GM19351 (cell line): ENCODE results near the gene FBXO42.
A peak's percentile ranks its signal among the peaks of the same experiment; 100 is the strongest.
"Not testable (repeated sequence)": the region's sequence is repeated elsewhere in the genome, so short reads cannot be mapped to it uniquely, and the experiment has no call there.

Experiments used
- ATAC-seq: cut with Tn5 transposase; IDR thresholded peaks from one replicate; pipeline ENCODE4 v1.9.1; 2021; ENCODE audit warnings: mild to moderate bottlenecking, moderate library complexity; ENCODE audit not compliant: unreplicated experiment

Gene FBXO42

GRCh38 chr1:16372535-16373285 lies 20.4 kb upstream of the FBXO42 start:
- ATAC-seq, result no peak

GRCh38 chr1:16371725-16372124 lies 19.4 kb upstream of the FBXO42 start:
- no peak for ATAC-seq

- no peak for ATAC-seq
These were observed 17.5 kb upstream of the FBXO42 start for GRCh38 chr1:16369821-16370220.

GRCh38 chr1:16367968-16368890 lies 15.9 kb upstream of the FBXO42 start:
- ATAC-seq, result no peak

- peak; percentile 61 for ATAC-seq
These were observed 15.1 kb upstream of the FBXO42 start for GRCh38 chr1:16367258-16367967.

- peak; percentile 81 for ATAC-seq
These were observed 14.5 kb upstream of the FBXO42 start, which contains the start of gene SZRD1 for GRCh38 chr1:16366722-16367257. SZRD1 (plus strand) TSS chr1:16367242; CDS start chr1:16367258, 16 bp downstream.

- ATAC-seq, result not testable (repeated sequence)
These were observed 12.8 kb upstream of the FBXO42 start for GRCh38 chr1:16365146-16365498.

- no peak for ATAC-seq
These were observed 4.6 kb upstream of the FBXO42 start for GRCh38 chr1:16356867-16357266.

- ATAC-seq, result no peak
These were observed 2.3 kb upstream of the FBXO42 start for GRCh38 chr1:16354619-16355018.

- no peak for ATAC-seq
These were observed 709 bp upstream of the FBXO42 start for GRCh38 chr1:16352842-16353535.

GRCh38 chr1:16351456-16351993 lies 755 bp downstream of the FBXO42 start:
- no peak for ATAC-seq

GRCh38 chr1:16349847-16350406 lies 2.4 kb downstream of the FBXO42 start:
- no peak for ATAC-seq

- ATAC-seq, result no peak
These were observed 3.7 kb downstream of the FBXO42 start for GRCh38 chr1:16348414-16349182.

- not testable (repeated sequence) for ATAC-seq
These were observed 9.0 kb downstream of the FBXO42 start for GRCh38 chr1:16343276-16343675.

GRCh38 chr1:16342331-16343062 lies 9.8 kb downstream of the FBXO42 start:
- ATAC-seq, result no peak

GRCh38 chr1:16340673-16341072 lies 11.6 kb downstream of the FBXO42 start:
- ATAC-seq, result no peak

- ATAC-seq, result no peak
These were observed 13.3 kb downstream of the FBXO42 start for GRCh38 chr1:16338961-16339360.

GRCh38 chr1:16334655-16335340 lies 17.5 kb downstream of the FBXO42 start:
- no peak for ATAC-seq
